K562 (cell line): ENCODE measurements around the gene SAMD10. TPM values are rescaled to one million over a fixed set of nuclear protein-coding genes. Genes with fewer than 3 reads are reported as not detected.
A peak's percentile ranks its signal among the peaks of the same experiment; 100 is the strongest.

Source experiments
- ATAC-seq: fragments of 200-7000 bp; cut with Tn5 transposase; 3 replicates; pipeline ENCODE4 v1.9.1; 2020; ENCODE audit warnings: moderate library complexity
- BruUV-seq: library from RNA; stranded (reverse); fragments of 400-500 nt; replicated peaks from 2 replicates; lab custom pipeline; 2021; lab: Mats Ljungman, UMichigan
- CTCF ChIA-PET: fragments of 300-600 bp; formaldehyde crosslinking; extraction: SDS; loops from one replicate; lab custom pipeline; 2021; ENCODE audit warnings: low intra/inter-chr PET ratio; lab: Yijun Ruan, JAX
- POLR2A ChIA-PET: fragments of 300-600, 350-650 bp; sonication (Branson Sonifier 250); formaldehyde crosslinking; extraction: SDS; loops from one replicate; lab custom pipeline; 2021; ENCODE audit warnings: antibody characterized with exemption, inconsistent platforms; lab: Yijun Ruan, JAX
- DNase-seq, 4 experiments: peaks; one replicate each; pipeline versions ENCODE4 v3.0.0 to v3.0.0-alpha.2; 2011 to 2018; ENCODE audit warnings: low spot score in 3 of 4, mixed read lengths in 3 of 4; ENCODE audit errors: extremely low read depth in 1 of 4
- FAIRE-seq: peaks from 2 replicates; lab custom pipeline; 2011; peaks lifted over from hg19 to GRCh38; lab: Jason Lieb, UNC
- H2AFZ ChIP-seq: 2 replicates; pipeline ENCODE4 v1.6.0; 2011; ENCODE audit warnings: low read depth, low read length, control low read depth, inconsistent platforms
- H3K27ac ChIP-seq: fragments of 200-600 bp; 3 replicates; pipeline ENCODE4 v1.8.0; 2011; ENCODE audit warnings: low read depth, mild to moderate bottlenecking, control low read depth, inconsistent platforms, low read length, moderate library complexity, mixed read lengths; ENCODE audit errors: extremely low read depth
- H3K27me3 ChIP-seq, 2 experiments: fragments of 300-600 bp in 1 of 2; 2 replicates in 1 of 2; 3 replicates in 1 of 2; pipeline versions ENCODE4 v1.6.0 to v1.8.0; 2011; ENCODE audit warnings: inconsistent platforms in 2 of 2, low read length in 2 of 2, mild to moderate bottlenecking in 1 of 2, mixed read lengths in 1 of 2, moderate library complexity in 1 of 2; ENCODE audit not compliant: control insufficient read depth in 2 of 2, insufficient read depth in 2 of 2
- H3K36me3 ChIP-seq: fragments of 300-600 bp; 3 replicates; pipeline ENCODE4 v1.8.0; 2011; ENCODE audit warnings: mild to moderate bottlenecking, low read length, inconsistent platforms; ENCODE audit not compliant: control insufficient read depth, insufficient read depth
- H3K4me1 ChIP-seq, 2 experiments: fragments of 200-600 bp in 1 of 2; replicated peaks in 1 of 2; 2 replicates in 1 of 2; 3 replicates in 1 of 2; pipeline versions ENCODE4 v1.5.1 to v1.8.0; 2011; ENCODE audit warnings: inconsistent platforms in 2 of 2, low read length in 2 of 2, mild to moderate bottlenecking in 1 of 2, mixed read lengths in 1 of 2, moderate library complexity in 1 of 2; ENCODE audit not compliant: control insufficient read depth in 2 of 2, insufficient read depth in 2 of 2
- H3K4me2 ChIP-seq: 2 replicates; pipeline ENCODE4 v1.6.1; 2011; ENCODE audit warnings: low read length, control low read depth, inconsistent platforms, mixed read lengths; ENCODE audit not compliant: insufficient read depth
- H3K4me3 ChIP-seq: fragments of 200-600 bp; sonication (generic), shearing (Covaris generic); 2 replicates; pipeline ENCODE4 v1.5.1; 2016; ENCODE audit warnings: control low read depth, inconsistent platforms
- H3K79me2 ChIP-seq: fragments of 200-600 bp; 3 replicates; pipeline ENCODE4 v1.8.0; 2011; ENCODE audit warnings: low read length, inconsistent platforms; ENCODE audit not compliant: control insufficient read depth, insufficient read depth
- H3K9ac ChIP-seq, 2 experiments: 2 replicates each; pipeline versions ENCODE4 v1.6.0 to v1.6.1; 2011; ENCODE audit warnings: low read depth in 2 of 2, low read length in 2 of 2, control low read depth in 1 of 2, inconsistent platforms in 1 of 2, mild to moderate bottlenecking in 1 of 2, mixed read lengths in 1 of 2; ENCODE audit not compliant: insufficient read depth in 1 of 2
- H3K9me1 ChIP-seq: one replicate; pipeline ENCODE4 v1.6.0; 2011; ENCODE audit warnings: inconsistent platforms, mild to moderate bottlenecking, low read length, moderate library complexity; ENCODE audit not compliant: control insufficient read depth, insufficient read depth
- H3K9me3 ChIP-seq: replicated peaks from 2 replicates; pipeline ENCODE4 v1.5.1; 2011; ENCODE audit warnings: low read depth, low read length, inconsistent platforms; ENCODE audit not compliant: control insufficient read depth, insufficient read depth
- H4K20me1 ChIP-seq: replicated peaks from 2 replicates; pipeline ENCODE4 v1.6.1; 2011; ENCODE audit warnings: low read length, inconsistent platforms, mixed read lengths; ENCODE audit not compliant: control insufficient read depth, insufficient read depth
- DDX20 ChIP-seq: fragments of 450-650 bp; IDR thresholded peaks from 2 replicates; pipeline ENCODE4 v1.6.1; 2016; ENCODE audit warnings: missing genetic modification characterization, low read depth, mild to moderate bottlenecking, missing compliant biosample characterization, moderate library complexity
- POLR2G ChIP-seq: fragments of 200-400 bp; formaldehyde crosslinking; IDR thresholded peaks from 2 replicates; pipeline ENCODE4 v1.6.1; 2017; ENCODE audit warnings: low read depth, mild to moderate bottlenecking, antibody characterized with exemption, low read length, moderate library complexity
- PTTG1 ChIP-seq: fragments of 450-650 bp; IDR thresholded peaks from 2 replicates; pipeline ENCODE4 v1.6.1; 2016; ENCODE audit warnings: low read depth, mild to moderate bottlenecking, missing genetic modification characterization, missing compliant biosample characterization
- ZNF165 ChIP-seq: fragments of 250-450 bp; sonication (Bioruptor Pico); IDR thresholded peaks from 2 replicates; pipeline ENCODE4 v1.4.0; 2020; ENCODE audit warnings: borderline replicate concordance
- WGBS: fragments of 100-300 bp; shearing (Covaris generic); methylation state at CpG from one replicate; pipeline ENCODE4 v1.1.6; 2016; ENCODE audit warnings: low coverage, mixed read lengths; ENCODE audit not compliant: insufficient coverage; ENCODE audit errors: missing lambda C conversion rate; 5-methylcytosine and 5-hydroxymethylcytosine counted together
- in situ Hi-C: fragments of 300-500 bp; cut with MboI; formaldehyde crosslinking; loops from 4 replicates; pipeline ENCODE4 v1.15.0; 2018; ENCODE audit warnings: inconsistent platforms, mixed read lengths
- intact Hi-C: fragments of 100-400 bp; cut with micrococcal nuclease; formaldehyde crosslinking; loops from 2 replicates; pipeline ENCODE4 v1.14.2; 2022
- polyA plus RNA-seq, 8 experiments: library from polyadenylated mRNA; depleted of rRNA in 4 of 8; stranded (reverse) in 5 of 8; unstranded in 3 of 8; fragments of >200 nt; fragmentation: Nextera tagmentation in 2 of 8; fragmentation: Illumina TruSeq in 1 of 8; extraction: Ambion mirVana in 2 of 8; extraction: Trizol in 1 of 8; gene quantifications; 2 replicates each; pipeline versions ENCODE4 v1.2.1 to v1.2.3, GENCODE V29; 2011 to 2014; ENCODE audit warnings: inconsistent platforms in 1 of 8, missing spikeins in 1 of 8
- total RNA-seq, 7 experiments: library from RNA; depleted of rRNA in 6 of 7; stranded (reverse); fragments of >200 nt in 6 of 7; fragmentation: Illumina TruSeq in 2 of 7; extraction: Trizol in 2 of 7; gene quantifications; 2 replicates each; pipeline versions ENCODE4 v1.2.1 to v1.2.3, GENCODE V29; 2011 to 2021; ENCODE audit warnings: low replicate concordance in 1 of 7

The SAMD10 gene
- total and polyA plus RNA-seq, 9 of the 15 experiments (the other 6 are each of a cell fraction or from before 2014, with no cell fraction given): 0.37 to 15.2 (median 4.8) TPM

DNA sequence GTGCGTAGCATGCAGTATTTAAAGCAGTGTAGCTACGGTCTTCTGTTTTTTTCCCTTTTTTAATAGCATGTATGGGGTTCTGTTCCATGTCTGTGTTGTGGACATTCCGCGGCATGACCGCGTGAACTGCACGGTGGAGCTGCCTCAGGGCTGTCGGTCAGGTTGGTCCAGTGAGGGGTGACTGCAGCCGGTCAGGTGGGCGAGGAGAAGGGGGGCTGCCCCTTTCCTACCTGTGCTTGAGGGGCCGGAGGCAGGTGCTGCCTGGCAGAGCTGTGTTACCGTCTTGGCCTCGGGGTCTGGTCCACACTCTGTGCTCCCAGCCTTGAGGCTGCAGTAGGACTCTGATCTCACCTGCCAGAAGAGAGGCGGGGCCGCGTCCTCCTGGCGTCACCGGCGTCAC lies 47.7 kb downstream of the SAMD10 start:
- no peak for DNase-seq
- Histone ChIP-seq H4K20me1 (peaks cover 4% of the 10 kb centered on the region; the same call in 1 of the 2 replicates), H3K9ac (no peak overlapping the region), H3K9me1 (no peaks in the 10 kb centered on the region), H3K79me2 (no peaks in the 10 kb centered on the region; the same call in 2 of the 3 replicates), H3K27me3 (no peaks in the 10 kb centered on the region), H3K4me2 (no peak overlapping the region), H3K4me1 (peaks cover 0 to 27% of the 10 kb centered on the region in 2 experiments; a peak in 2 of 5 replicates), H3K4me3 (no peak overlapping the region), H2AFZ (no peak overlapping the region), H3K36me3 (peaks cover 88% of the 10 kb centered on the region; the same call in 2 of the 3 replicates), H3K27ac (no peak overlapping the region), H3K9me3 (no peaks in the 10 kb centered on the region)
- no peak for FAIRE-seq
- no peak for ATAC-seq
- WGBS: 97% methylated on average over 13 of the region's 19 CpGs
- ChIA-PET CTCF (no interaction called here), POLR2A (interaction anchor here (0.6 kb wide), 2 partner anchors 62 to 281 kb away, joined by 3 read pairs; no protein-coding TSS in a partner anchor)
- intact Hi-C loops: no loop called here
- BruUV-seq: no TSS peak
- TF ChIP-seq PTTG1 (tag): no peak
- TF ChIP-seq DDX20 (tag): no peak
- in situ Hi-C loops: no loop called here

DNA sequence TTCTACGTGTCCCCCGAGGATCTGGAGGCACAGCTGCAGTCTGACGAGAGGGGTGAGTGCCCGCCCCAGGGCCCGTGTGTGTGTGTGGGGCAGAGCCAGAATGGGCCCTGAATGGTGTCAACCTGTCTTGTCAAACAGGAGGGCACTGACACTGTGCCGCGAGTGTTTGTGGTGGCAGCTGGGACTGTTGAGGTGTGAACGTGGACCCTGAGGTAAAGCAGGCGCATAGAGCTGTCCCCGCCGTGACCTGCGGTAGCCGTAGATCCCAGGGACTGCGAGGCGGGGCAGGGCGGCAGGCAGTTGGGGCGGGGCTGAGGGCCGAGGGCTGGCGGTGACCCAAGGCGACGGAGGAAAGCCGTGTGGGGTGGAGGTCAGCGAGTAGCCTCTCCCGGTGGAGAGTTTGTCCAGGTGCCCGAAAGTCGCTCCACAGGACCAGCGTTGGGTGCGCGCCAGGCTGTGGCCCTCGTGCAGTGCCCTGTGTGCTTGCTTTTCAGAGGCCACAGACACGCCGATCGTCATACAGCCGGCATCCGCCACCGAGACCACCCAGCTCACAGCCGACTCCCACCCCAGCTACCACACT lies 48.4 kb downstream of the SAMD10 start:
- H3K9ac ChIP-seq: peak overlapping the region in 1 of 2 experiments; percentile 78; a peak in 2 of 4 replicates
- H3K36me3 ChIP-seq: peaks cover 89% of the 10 kb centered on the region; the same call in 2 of the 3 replicates
- ChIA-PET CTCF (no interaction called here), POLR2A (interaction anchor here (0.6 kb wide), 1 partner anchor 280 kb away, joined by 3 read pairs; no protein-coding TSS in a partner anchor)
- 93% methylated on average over 25 of the region's 37 CpGs for WGBS
- H3K9me3 ChIP-seq: no peaks in the 10 kb centered on the region
- peaks cover 6% of the 10 kb centered on the region; the same call in 2 of the 3 replicates for H3K79me2 ChIP-seq
- ATAC-seq (no peak), DNase-seq (no peak), FAIRE-seq (no peak)
- peak; percentile 24 for TF ChIP-seq POLR2G
- TF ChIP-seq ZNF165 (CRISPR knock-in tag): no peak
- in situ Hi-C loops: no loop called here
- H3K4me3 ChIP-seq: no peak overlapping the region
- H3K9me1 ChIP-seq: no peaks in the 10 kb centered on the region
- no peak overlapping the region for H3K27ac ChIP-seq
- H3K4me2 ChIP-seq: no peak overlapping the region
- H3K27me3 ChIP-seq: no peaks in the 10 kb centered on the region
- intact Hi-C loops: no loop called here
- peaks cover 4% of the 10 kb centered on the region; the same call in 1 of the 2 replicates for H4K20me1 ChIP-seq
- BruUV-seq: no TSS peak
- peaks cover 0 to 30% of the 10 kb centered on the region in 2 experiments; a peak in 2 of 5 replicates for H3K4me1 ChIP-seq
- no peak overlapping the region for H2AFZ ChIP-seq
